HG03097 (cell line): Measurements from ENCODE around the gene ZNF800.
A peak's percentile ranks its signal among the peaks of the same experiment; 100 is the strongest.

ENCODE experiments used
- ATAC-seq: cut with Tn5 transposase; IDR thresholded peaks from one replicate; pipeline ENCODE4 v1.9.1; 2021; ENCODE audit not compliant: unreplicated experiment, low FRiP score

The ZNF800 gene

DNA sequence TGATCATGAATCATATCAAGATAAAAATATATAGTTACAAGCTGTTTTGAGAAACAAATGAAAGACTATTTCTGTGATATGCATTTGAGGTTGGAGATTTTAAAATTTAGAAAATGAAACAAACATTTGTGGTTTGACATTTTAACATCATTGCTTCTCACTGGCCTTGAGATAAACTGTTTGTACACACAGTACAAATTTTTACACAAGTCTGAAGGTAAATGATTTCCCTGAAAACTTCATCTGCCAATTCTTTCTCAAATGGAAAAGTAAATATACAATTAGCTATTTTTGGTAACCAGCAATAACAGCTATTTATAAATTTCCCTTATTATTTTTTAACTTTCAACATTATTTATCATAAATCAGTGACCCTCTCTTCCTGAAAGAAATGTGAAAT lies 38.6 kb downstream of the ZNF800 start:
- ATAC-seq, result no peak

GRCh38 chr7:127350586-127350985 lies 41.9 kb downstream of the ZNF800 start:
- no peak for ATAC-seq

DNA sequence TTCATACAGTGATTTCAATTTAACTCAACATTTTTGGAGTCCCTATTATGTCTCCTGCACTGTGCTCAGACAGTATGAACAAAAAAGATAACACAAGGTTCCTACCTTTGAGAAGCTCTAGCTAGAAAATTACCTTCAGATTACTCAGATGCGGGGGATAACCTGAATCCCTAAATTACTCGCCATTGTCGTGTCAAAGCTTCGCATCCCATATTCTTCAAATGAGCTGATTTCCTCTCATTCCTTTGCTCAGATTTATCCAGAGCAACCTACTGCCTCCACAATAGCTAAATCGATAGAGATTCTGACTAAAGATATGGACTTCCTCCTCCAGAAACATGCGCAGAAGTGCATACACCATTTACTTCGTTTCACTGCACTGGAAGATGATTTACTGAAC lies 42.6 kb downstream of the ZNF800 start:
- no peak for ATAC-seq

DNA sequence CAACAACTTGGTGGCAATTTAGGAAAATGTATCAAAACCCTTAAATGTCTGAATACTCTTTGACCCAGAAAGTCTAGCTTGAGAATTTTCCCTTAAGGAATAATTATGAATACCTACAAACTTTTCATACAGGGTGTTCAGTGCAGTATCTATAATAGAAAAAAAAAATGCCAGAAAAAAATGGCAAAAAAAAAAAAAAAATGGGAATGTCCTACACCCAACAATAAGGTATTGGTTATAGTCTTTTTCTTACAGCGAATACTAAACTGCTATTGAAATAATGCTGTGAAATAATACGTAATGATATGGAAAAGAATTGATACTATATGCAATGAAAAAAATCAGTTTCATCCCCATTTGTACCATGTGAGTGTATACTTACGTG lies 44.3 kb downstream of the ZNF800 start:
- no peak for ATAC-seq

DNA sequence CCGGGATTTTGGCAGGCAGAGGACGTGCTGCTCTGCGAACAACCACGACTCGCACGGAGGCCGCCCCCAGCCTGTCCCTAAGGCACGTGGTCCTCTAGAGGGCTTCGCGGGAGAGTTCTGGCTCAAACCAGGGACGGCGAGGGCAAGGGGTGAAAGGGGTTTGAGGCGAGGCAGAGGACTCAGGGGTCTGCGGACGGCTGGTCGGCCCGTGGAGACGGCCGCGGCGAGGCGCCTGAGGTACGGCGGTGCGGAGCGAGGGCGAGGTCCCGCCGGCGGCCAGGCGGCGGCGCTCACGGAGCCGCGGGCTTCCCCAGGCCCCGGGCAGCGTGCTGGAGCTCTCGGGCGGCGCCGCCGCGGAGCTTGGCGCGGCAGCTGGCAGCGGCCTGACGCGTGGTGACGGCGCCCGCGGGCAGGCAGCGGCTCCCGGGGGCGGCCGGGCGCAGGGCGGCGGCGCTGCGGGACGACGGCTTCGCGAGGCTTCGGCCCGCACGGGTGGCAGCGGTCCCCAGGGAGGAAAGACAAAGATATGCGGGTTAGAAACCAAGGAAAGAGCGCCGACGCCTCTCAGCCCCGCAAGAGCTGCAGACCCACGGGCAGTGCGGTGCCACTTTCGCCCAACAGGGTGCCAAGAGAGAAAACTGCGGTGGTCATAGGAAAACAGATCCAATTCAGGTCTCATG lies 44.8 kb downstream of the ZNF800 start:
- ATAC-seq, result peak; percentile 99

DNA sequence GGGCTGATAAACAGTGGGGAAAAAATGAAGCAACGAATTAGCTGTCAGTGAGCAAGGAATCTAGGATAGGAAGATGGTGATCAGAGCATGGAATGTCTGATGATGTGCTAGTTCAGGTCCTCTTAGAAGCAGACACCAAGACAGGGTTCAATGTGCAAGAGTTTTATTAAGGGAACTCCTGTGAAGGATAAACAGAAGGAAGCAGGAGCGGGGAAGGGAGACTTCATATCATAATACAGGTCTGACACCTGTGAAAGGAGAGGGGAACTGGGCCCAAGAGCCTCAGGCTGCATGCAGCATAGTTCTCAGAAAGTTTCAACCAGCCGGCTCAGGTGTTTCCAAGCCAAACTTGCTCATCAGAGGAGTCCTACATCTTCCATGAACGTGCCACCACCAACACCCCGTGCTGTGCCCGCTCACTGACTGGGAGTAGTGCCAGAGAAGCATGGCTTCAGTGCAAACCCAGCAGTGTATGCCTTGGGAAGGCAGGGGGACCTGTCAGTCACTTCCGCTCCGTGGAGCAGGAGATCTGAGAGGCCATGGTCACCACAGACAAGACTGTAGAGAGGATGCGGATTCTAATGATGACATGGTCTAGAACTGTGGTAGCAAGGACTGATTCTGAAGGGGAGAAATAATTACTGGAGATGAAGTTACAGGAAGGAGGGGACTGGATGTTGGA lies 45.8 kb downstream of the ZNF800 start:
- no peak for ATAC-seq

DNA sequence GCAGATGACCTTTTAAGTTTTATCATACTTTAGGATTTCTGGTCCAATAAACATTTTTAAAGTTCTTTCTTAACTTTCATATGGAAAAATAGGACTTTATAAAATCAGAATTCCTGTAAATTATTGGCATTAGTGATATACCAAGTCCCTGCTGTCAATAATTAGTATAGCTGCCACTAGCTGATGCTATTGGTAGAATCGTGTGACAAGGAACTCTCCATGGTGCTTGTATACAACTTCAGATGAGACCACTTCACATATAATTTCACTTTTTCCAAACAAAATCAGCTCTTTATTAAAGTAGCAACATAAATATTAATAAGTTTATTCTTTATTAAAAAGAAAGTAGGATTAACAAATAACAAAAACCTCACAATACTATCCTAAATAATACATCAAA lies 49.9 kb downstream of the ZNF800 start:
- no peak for ATAC-seq

GRCh38 chr7:127338122-127338521 lies 54.4 kb downstream of the ZNF800 start:
- no peak for ATAC-seq

DNA sequence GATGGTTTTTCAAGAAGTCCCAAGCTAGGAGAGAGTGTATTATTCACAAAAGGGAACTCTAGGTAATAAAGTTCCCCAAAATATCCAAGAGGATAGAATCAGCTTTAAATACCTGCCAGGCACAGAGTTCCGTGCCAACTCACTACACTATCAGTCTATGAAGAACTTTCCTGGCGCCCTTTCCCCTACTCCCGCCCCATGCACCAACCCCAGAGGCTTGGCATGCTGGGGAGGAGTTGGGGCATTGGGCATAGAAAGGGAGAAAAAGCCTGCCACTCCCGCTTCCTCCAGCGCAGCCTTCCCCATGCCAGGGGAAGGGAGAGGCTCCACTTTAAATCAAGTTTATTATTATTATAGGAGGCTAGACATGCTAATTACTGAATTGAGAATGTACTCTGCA lies 54.9 kb downstream of the ZNF800 start:
- no peak for ATAC-seq

DNA sequence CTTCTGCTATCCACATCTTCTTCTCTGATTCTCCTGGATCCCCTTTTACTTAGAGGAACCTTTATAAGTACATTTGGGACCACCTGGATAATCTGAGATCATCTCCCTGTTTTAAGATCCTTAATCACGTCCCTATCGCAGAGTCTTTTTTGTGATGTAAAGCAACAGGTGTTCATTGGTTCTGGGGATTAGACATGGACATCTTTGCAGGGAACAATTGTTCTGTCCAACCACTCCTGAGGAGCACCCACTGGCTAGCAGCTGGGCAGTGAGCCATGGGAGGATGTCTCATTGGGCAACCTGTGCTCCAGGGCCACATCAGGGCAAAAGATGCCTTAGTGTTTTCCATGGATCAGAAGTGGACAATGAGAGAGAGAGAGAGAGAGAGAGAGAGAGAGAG lies 56.0 kb downstream of the ZNF800 start:
- no peak for ATAC-seq

DNA sequence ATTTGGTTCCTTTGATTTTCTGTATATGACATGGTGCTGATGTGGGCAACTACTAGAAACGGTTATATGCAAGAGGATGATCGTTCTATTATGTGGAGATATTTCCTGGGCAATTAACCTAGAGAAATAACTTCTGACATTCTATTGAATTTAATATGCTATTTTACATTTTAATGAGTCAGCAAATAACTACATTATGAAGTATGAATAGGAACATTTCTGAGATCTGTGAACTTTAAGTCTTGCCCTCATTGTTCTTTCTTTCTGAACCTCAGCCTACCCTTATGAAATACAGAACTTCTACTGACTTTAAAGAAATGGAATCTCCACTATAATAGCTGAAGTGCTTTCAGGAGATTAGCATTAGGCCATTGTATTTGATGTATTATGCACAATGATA lies 59.6 kb downstream of the ZNF800 start:
- ATAC-seq, result no peak

DNA sequence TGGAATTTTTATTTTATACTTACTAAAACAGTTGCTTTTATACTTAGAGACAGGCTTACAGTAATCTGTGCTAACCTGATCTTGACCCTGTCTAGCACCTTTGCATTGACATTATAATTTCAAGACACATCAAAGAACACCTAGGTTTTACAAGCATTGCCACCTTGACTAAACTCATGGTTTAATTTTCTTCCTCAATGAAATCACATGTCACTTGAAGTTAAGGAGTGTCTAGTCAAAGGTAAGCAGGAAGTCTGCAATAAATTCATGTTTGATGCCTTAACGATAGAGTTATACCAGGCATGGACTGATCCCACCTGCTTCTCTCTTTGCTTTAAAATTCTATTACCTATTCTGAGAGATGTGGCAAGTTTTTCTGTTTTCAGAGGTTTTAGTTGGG lies 62.4 kb downstream of the ZNF800 start:
- ATAC-seq, result no peak

DNA sequence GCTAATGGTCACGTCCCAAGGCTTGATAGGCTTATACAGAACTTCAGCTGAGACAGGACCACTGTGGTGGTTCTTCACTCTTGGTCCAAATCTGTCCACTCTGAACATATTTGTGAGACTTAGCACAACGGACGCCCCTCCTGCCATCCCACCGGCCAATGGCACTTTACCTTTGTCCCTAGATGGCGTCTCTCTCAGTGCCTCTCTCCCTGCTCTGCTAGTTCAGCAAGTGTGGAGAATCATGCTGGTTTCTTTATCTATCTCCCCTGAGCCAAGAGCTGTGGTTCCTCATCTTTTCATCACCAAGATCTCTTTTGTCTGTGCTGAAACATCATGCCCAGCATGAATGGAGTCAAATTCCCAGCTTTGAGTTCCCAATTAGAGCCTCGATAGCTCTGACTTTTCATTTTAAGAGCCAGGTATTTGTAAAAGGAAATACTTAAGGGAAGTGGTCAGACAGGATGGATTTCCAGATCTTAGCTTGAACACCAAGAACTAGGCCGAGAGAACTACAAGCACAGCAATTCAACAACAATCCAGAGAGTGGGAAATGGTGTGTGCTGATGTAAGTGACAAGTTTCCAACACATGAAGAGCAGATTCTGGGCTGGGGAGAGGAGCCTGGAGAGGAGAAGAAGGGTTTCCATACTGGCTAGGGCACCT lies 69.5 kb downstream of the ZNF800 start:
- no peak for ATAC-seq

- no peak for ATAC-seq
Measured at GRCh38 chr7:127322351-127322750, 70.2 kb downstream of the ZNF800 start.

DNA sequence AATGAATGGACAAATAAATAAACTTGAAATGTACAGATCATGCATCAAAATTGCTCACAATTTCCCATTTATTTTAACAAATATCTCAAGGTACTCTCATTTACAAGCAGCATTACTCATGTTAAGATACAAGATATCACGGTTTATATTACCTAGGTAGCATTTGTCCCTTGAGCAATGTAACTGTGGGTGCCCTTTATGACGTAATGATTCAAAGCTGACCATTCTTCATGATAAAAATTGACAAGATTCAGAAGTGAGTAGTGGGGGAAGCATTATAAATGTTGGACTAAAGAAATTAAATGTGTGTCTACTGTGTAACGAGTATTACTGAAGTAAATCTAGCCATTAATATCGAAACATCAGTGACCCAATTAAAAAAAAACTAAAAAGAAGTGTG lies 71.5 kb downstream of the ZNF800 start:
- no peak for ATAC-seq
